Fibroblast of the aortic adventitia (primary cell): Measurements from ENCODE around the gene MYNN. TPM values are rescaled to one million over a fixed set of nuclear protein-coding genes. Genes with fewer than 3 reads are reported as not detected.
A peak's percentile ranks its signal among the peaks of the same experiment; 100 is the strongest.

ENCODE experiments used
- DNase-seq: peaks from one replicate; pipeline ENCODE4 v3.0.0-alpha.2; 2010; ENCODE audit warnings: low read depth
- H3K4me3 ChIP-seq: 2 replicates; pipeline ENCODE4 v1.5.1; 2011; ENCODE audit warnings: low read depth, mild to moderate bottlenecking, control low read depth, low read length, moderate library complexity
- CTCF ChIP-seq: IDR thresholded peaks from 2 replicates; pipeline ENCODE4 v1.5.1; 2011; ENCODE audit warnings: mild to moderate bottlenecking, low read length, control low read depth, inconsistent platforms; ENCODE audit not compliant: insufficient read depth
- total RNA-seq: library from RNA; depleted of rRNA; stranded (reverse); fragments of >200 nt; gene quantifications from 2 replicates; pipeline ENCODE4 v1.2.3, GENCODE V29; 2012; ENCODE audit warnings: low replicate concordance

MYNN gene
- total RNA-seq, 1 donor = 27.1 TPM

GRCh38 chr3:169751875-169752274 is 21.3 kb upstream of the MYNN start:
- DNase-seq = no peak
- no peak for TF ChIP-seq CTCF
- H3K4me3 ChIP-seq = no peak overlapping the region

- H3K4me3 ChIP-seq = no peak overlapping the region
- TF ChIP-seq CTCF = no peak
- DNase-seq = no peak
These were observed 18.5 kb upstream of the MYNN start for GRCh38 chr3:169754711-169755110.

- no peak for DNase-seq
- TF ChIP-seq CTCF = no peak
- no peak overlapping the region for H3K4me3 ChIP-seq
These were observed 17.7 kb upstream of the MYNN start for GRCh38 chr3:169755488-169755887.

GRCh38 chr3:169758359-169758994 is 14.7 kb upstream of the MYNN start:
- no peak for DNase-seq
- no peak for TF ChIP-seq CTCF
- H3K4me3 ChIP-seq = no peak overlapping the region

- H3K4me3 ChIP-seq = no peak overlapping the region
- no peak for DNase-seq
- no peak for TF ChIP-seq CTCF
These were observed 13.9 kb upstream of the MYNN start for GRCh38 chr3:169759256-169759655.

- no peak overlapping the region for H3K4me3 ChIP-seq
- TF ChIP-seq CTCF = no peak
- peak; percentile 54 for DNase-seq
These were observed 12.7 kb upstream of the MYNN start for GRCh38 chr3:169760479-169760878.

- DNase-seq = peak; percentile 72
- no peak for TF ChIP-seq CTCF
- peak overlapping the region; percentile 84 for H3K4me3 ChIP-seq
These were observed 8.8 kb upstream of the MYNN start for GRCh38 chr3:169764312-169764881.
